ENCODE measurements around the gene RBM15B. TPM values are rescaled to one million over a fixed set of nuclear protein-coding genes. Genes with fewer than 3 reads are reported as not detected.

Gene RBM15B
- total RNA-seq, 1 donor from 2014 or later: 75.8 TPM

DNA sequence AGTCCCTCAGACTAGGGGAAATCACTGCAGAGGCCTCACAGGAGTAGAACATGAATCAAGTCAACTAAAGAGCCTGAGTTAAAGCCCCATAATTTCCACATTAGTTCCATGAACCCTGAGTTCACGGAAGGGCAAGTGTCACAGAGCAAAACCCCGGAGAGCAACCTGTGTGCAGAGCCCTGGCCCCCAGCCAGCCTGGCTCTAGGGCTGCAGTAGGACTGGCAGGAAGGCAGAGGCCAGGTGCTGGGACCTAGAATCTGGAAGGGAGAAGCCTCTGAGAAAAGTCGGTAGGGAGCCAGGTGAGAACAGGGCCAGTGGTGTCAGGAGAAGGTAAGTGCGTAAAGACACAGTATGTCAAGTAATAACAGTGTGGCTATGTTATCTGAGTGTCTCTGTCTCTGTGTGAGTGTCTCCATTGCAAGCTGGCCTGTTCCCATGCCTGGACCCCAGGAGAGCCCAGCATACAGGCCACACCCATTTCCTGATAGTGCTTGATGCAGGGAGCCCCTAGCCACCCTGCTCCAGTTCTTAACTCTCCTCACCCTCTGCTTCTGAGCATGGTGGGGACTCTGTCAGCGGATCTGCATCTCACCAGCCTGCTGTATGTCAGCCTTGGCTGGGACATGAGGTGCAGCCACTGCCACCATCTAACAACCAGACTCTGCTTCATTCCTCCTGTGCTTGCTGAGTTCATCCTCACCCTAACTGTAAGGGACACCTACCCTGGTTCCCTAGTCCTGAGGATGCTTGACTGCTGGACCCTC, 17.2 kb upstream of the RBM15B start:
- no peaks in the 10 kb centered on the region for H3K27me3 Mint-ChIP-seq
- TF ChIP-seq, protein P1, sequence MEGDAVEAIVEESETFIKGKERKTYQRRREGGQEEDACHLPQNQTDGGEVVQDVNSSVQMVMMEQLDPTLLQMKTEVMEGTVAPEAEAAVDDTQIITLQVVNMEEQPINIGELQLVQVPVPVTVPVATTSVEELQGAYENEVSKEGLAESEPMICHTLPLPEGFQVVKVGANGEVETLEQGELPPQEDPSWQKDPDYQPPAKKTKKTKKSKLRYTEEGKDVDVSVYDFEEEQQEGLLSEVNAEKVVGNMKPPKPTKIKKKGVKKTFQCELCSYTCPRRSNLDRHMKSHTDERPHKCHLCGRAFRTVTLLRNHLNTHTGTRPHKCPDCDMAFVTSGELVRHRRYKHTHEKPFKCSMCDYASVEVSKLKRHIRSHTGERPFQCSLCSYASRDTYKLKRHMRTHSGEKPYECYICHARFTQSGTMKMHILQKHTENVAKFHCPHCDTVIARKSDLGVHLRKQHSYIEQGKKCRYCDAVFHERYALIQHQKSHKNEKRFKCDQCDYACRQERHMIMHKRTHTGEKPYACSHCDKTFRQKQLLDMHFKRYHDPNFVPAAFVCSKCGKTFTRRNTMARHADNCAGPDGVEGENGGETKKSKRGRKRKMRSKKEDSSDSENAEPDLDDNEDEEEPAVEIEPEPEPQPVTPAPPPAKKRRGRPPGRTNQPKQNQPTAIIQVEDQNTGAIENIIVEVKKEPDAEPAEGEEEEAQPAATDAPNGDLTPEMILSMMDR (IDR thresholded peaks at IDR 0.05; ENCODE audit: unreplicated experiment): no peak
- no peak overlapping the region for H3K4me3 Mint-ChIP-seq (ENCODE audit: low read depth)
- no peak for DNase-seq (ENCODE audit: low spot score, unreplicated experiment)
- no peak overlapping the region for H3K27ac Mint-ChIP-seq
- H3K36me3 Mint-ChIP-seq (ENCODE audit: insufficient read depth): no peaks in the 10 kb centered on the region
- no peaks in the 10 kb centered on the region for H3K9me3 Mint-ChIP-seq (ENCODE audit: low read depth)
- H3K4me1 Mint-ChIP-seq (ENCODE audit: low read depth): no peaks in the 10 kb centered on the region

DNA sequence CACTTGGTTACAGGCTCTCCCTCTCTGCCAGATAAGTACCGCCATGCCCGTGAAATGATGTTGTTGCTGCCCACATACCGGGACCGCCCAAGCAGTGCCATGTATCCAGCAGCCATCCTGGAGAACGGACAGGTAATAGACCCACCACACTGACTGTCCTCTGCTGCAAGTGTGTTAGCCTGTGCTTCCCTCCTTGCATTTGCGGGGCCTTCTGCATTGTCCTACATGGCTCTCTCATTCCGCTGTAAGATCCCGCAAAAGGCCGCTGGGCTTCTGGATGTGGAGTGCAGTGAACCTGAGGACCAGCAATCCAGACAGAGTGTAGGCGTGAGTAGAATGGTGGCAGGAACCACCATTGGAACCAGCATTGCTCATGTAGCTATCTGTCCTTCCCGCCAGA, 16.6 kb upstream of the RBM15B start:
- no peak for DNase-seq (ENCODE audit: low spot score, unreplicated experiment)
- Mint-ChIP-seq H3K36me3 (ENCODE audit: insufficient read depth) (no peaks in the 10 kb centered on the region), H3K4me1 (ENCODE audit: low read depth) (no peaks in the 10 kb centered on the region), H3K27ac (no peak overlapping the region), H3K9me3 (ENCODE audit: low read depth) (no peaks in the 10 kb centered on the region), H3K27me3 (no peaks in the 10 kb centered on the region), H3K4me3 (ENCODE audit: low read depth) (no peak overlapping the region)
- TF ChIP-seq, protein P1 (IDR thresholded peaks at IDR 0.05; ENCODE audit: unreplicated experiment): no peak

DNA sequence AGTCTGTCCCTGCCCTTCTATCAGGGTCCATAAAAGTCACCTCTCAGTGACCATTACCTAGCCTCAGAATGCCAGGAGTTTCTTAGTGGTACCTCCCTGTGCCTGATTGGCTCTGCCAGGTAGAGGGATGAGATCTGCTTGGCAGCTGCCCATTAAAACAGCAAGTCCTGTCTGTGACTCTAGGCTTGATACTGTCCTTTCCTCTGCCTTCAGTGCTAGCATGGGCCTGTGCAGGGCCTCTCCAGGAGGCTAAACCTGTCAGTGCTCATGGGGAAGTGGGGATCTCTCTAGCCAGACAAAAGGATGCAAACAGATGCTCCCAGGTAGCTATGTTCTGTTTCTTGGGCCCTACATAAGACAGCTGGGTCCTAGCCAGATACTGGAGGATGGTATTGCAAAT, 15.9 kb upstream of the RBM15B start:
- TF ChIP-seq, protein P1 (IDR thresholded peaks at IDR 0.05; ENCODE audit: unreplicated experiment): no peak
- Mint-ChIP-seq H3K4me1 (ENCODE audit: low read depth) (no peaks in the 10 kb centered on the region), H3K27ac (no peak overlapping the region), H3K27me3 (no peaks in the 10 kb centered on the region), H3K4me3 (ENCODE audit: low read depth) (no peak overlapping the region), H3K36me3 (ENCODE audit: insufficient read depth) (no peaks in the 10 kb centered on the region), H3K9me3 (ENCODE audit: low read depth) (no peaks in the 10 kb centered on the region)
- DNase-seq (ENCODE audit: low spot score, unreplicated experiment): no peak

DNA sequence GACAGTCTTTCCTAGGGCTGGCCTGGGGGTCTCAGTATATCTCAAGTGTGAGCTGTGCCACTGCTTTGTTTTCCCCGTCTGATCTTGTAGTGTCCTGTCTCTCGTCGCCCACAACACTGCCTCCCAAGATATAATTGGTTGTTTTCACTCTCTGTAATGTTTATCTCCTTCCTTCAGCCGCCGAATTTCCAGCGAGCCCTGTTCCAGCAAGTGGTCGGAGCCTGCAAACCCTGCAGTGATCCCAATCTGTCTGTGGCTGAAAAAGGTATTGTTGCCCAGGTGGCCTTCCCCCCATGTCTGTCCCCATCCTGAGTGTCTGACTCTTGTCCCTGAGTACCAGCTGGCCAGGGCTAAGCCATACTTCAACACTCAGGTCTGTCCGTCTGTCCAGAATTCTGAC, 15.5 kb upstream of the RBM15B start:
- TF ChIP-seq, protein P1 (IDR thresholded peaks at IDR 0.05; ENCODE audit: unreplicated experiment): no peak
- H3K27me3 Mint-ChIP-seq: no peaks in the 10 kb centered on the region
- H3K4me1 Mint-ChIP-seq (ENCODE audit: low read depth): no peaks in the 10 kb centered on the region
- H3K9me3 Mint-ChIP-seq (ENCODE audit: low read depth): no peaks in the 10 kb centered on the region
- H3K4me3 Mint-ChIP-seq (ENCODE audit: low read depth): no peak overlapping the region
- no peak overlapping the region for H3K27ac Mint-ChIP-seq
- H3K36me3 Mint-ChIP-seq (ENCODE audit: insufficient read depth): no peaks in the 10 kb centered on the region
- no peak for DNase-seq (ENCODE audit: low spot score, unreplicated experiment)

DNA sequence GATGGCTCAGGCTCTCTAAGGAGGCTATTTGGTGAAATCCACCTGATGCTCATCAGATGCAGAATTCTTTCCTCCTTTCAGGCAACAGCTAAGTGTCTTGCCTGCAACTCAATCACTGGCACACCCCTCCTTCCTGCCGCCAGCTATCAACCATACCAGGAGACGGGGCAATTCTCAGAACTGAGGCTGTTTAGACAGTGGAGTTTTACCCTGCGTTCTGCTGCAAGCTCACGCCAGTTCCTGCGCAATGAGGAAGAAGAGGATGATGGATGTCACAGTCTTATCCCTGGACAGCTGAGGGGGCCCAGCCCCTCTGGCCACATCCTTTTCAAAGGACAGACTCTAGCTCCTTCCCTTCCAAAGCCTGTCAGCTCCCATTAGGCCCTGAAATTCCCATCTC, 13.0 kb upstream of the RBM15B start:
- Mint-ChIP-seq H3K9me3 (ENCODE audit: low read depth) (no peaks in the 10 kb centered on the region), H3K4me3 (ENCODE audit: low read depth) (no peak overlapping the region), H3K27ac (no peak overlapping the region), H3K27me3 (no peaks in the 10 kb centered on the region), H3K4me1 (ENCODE audit: low read depth) (no peaks in the 10 kb centered on the region), H3K36me3 (ENCODE audit: insufficient read depth) (no peaks in the 10 kb centered on the region)
- TF ChIP-seq, protein P1 (IDR thresholded peaks at IDR 0.05; ENCODE audit: unreplicated experiment): no peak
- DNase-seq (ENCODE audit: low spot score, unreplicated experiment): no peak

Measured in progenitor cell of endocrine pancreas (in vitro differentiated cells).